Activated CD4-positive, alpha-beta T cell treated with anti-CD3 and anti-CD28 coated beads, Interleukin-2, Interleukin-6, amounts not matched to agents 100 ng/mL and 50 ng/mL, durations not matched to agents 16 hours and 8 hours (primary cell): ENCODE measurements around the gene MPP3.

Experiments used
- DNase-seq: peaks from one replicate; pipeline ENCODE4 v3.0.0-alpha.2; 2020

Gene MPP3

DNA sequence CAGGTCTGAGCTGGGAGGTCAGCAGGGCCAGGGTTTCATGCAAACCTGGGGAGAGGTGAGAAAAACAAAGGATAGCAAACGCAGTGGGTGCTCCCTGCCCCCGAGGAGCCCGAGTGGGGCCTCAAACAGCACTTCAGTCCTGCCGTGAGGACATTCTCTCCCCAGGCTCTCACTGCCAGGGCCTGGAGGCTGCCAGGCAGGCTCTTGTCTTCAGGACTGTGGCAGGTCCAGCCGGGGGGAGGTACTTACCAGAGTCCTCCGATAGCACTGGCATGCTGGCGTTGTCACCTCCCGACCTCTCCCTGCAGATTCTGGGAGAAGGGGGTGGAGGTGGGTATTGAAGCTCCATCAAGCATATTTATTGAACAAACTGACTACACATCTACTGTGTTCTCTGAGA is 1.3 kb downstream of the MPP3 start:
- DNase-seq, result no peak

DNA sequence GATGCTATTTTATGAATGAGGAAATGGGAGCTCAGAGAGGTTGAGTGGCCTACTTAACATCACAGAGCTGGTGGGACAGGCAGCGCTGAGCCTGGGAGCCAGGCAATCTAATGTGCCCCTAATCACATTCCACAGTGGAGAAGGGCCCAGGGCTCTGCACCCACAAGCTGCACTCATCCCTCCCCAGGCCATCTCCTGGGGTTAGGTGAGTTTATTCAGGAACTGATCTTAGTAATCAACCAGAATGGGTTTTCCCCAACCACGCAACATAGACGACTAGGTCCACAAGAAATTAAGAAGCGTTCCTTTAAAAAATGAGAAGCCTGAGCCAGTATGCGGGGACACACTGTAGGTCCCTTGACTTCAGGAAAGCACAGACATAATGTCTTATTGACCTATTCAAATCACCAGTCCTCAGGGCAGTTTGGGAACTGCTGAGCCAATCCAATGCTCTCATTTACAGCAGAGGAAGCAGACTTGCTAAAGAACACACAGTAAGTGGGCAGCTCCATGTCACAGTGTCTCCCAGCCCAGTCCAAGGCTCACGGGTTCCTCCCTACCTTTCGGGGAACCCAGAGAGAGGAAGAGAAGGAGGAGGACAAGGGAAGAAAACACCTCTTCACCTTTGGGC is 2.3 kb downstream of the MPP3 start:
- DNase-seq, result peak; percentile 30

DNA sequence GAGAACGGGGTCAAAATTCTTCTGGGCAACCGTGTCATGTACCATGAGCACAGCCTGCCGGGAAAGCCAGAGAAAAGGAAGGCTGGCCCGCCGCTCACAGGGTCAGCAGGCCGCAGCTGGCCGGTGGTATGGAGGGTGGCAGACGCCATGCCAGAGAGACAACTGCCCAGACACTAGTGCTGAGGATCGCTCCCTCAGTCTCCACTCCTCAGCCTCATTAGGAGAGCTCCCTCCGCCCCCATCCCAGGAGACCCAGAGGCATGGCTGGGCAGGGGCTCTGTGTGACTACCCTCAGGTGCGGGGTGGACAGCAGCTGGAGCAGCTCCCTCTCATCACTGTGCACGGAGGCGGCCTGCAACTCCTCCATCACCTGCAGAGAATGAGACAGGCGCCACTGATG is 3.2 kb downstream of the MPP3 start:
- no peak for DNase-seq

DNA sequence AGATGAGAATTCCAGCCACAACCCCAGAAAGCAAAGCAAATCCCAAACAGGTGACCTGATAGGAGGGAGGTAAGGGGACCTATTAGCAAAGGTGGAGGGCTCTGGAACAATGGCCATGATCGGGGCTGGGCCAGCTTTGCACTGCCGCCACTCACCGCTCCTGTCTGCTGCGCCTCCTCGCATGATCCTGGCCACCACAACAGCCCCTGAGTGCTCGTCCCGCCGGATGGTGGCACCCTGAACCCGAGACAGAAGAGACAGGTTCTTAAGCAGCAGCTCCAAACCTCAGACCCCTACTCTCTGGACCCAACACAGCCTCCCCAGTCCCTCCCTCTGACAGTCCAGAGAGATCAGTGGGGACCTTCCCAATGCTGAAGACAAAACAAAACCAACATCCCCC is 5.3 kb downstream of the MPP3 start:
- no peak for DNase-seq

DNA sequence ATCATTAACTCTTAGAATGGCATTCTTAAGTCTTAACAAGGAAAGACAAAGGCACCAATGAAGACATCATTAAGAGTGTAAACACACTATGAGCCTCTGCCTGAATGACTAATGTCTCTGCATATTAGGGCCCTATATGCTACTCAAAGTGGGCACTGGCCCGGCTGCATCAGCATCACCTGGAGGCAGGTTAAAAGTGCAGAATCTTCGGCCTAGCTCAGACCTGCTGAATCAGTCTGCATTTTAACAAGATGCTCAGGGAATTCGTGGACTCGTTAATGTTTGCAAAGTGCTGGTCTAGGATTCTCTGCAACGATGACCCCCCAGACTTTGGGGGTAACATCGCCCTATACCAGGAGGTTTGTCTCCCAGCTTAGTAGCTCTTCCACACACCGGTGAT is 6.7 kb downstream of the MPP3 start:
- no peak for DNase-seq

DNA sequence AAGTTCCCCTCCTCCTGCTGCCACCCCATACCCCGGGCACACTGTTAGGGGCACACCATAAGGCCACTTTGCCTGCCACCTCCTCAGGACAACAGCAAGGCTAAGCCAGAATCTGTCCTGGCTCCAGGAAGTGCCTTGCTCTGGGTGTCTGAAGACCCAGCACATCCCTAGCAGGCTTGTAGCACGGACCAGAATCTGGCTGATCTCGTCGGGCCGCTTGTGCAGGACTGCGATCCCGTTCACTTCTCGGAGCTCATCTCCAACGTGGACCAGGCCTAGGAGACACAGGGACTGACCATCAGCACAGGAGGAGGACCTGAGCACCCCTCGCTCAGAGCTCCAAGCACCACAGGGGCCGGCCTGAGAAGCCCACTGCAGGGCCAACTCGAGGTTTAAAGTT is 7.4 kb downstream of the MPP3 start:
- DNase-seq, result no peak

DNA sequence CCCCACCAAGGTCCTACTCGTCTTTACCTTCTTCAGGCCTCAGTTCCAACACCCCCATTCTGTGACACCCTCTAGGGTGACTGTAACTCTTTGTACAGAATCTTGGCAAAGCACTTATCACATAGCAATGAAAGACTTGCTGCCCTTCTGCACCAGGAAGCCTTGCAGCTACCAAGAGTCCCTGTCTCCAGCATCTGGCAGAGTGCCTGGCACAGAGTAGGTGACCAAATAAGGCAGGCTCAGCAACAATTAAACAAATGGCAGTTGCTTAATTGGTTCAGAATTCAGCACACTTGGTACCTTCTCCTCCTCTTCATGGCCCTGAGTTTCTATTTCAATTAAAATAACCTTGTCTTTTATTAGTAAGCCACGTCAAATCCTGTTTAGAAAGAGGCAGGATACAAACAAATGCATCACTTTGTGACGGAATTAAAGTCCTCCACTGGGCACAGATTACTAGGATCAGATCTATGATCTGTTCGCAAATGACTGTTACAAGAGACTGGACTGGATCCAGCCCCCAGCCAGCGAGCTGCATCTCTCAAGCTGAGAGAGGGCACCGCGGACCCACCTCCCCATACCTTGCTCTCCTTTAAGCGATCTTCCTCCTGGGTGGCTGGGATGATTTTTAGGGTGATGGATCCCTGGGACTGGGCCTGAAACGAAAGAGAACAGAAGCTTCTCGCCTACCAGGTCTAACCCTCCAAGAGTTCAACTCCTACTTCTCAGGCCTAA is 9.4 kb downstream of the MPP3 start:
- no peak for DNase-seq

DNA sequence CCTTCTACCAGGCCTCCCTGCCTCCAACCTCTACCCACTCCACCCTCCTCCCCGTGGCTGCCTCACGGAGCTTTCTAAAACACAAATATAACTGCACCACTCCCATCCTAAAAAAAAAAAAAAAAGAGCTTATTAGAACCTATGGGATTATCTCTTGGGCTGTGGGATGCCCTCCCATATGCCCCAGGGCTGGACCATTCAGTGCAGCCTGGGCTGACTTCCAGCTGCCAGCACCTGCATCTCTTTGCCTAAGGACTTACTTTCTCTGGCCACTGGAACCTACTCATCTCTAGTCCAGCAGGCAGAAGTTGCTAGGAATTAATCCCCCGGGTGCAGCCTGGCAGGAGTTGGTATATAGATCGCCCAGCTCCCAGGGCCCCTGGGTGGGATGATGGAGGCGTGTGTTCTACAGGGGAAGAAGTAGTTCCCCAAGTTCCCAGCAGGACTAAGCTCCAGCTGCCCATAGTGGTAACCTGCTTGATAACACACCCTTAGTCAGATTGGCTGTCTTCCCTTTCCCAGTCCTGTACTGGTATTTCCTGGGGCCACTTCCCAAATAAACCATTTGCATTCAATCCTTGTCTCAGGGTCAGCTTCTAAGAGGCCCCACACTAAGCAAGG is 10.3 kb downstream of the MPP3 start:
- no peak for DNase-seq

DNA sequence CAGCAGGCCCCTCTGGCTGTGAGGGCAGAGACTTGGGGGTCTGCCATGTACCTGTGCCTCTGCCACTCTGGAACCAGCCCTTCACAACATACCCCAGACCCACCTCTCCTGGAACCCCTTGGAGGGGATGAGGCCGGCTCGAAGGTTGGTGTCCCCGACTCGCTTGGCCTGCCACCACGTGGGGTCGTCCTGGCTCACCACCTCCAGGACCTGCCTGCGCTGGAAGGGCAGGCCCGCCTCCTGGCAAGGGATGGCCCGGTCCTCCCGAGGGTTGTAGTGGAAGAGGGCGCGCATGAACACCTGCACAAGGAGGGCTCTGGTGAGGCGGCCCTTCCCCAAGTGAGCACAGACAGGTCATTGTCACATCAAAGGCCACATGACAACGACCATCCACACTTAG is 12.2 kb downstream of the MPP3 start:
- DNase-seq, result no peak

DNA sequence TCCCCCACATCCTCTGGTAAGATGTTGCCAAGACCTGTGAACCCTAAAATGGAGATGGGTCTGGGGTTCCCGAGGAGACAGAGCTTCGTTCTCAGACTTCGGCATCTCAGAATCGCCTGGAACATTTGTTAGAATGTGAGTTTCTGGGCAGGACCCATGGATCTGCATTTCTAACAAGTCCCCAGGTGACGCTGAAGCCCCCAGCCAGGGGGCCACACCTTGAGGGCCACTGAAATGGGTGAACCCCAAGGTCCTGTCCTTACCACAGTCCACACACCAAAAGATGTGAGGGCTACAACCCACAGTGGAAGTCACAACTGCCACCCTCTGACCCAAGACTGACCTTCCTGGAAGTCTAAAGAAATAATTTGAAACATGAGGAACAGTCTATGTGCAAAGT is 14.0 kb downstream of the MPP3 start:
- DNase-seq, result no peak

DNA sequence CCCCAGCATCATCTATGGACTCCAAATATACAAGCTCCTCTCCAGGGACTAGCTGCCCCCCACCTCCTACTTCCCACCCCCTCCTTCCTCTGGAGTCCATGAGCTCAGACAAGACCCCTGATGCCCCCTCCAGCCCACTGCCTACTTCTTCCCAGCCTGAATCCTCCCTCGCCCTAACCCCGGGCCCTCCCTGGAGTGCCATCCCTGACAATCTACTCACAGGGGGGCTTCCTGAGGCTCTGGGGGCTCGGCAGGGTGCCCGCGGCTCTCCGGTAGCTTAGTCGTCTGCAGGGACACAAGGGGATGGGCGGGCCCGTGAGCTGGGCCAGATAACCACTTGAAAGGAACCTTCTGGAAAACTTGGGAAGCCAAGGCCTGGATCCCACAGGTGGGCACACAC is 15.1 kb downstream of the MPP3 start:
- no peak for DNase-seq

DNA sequence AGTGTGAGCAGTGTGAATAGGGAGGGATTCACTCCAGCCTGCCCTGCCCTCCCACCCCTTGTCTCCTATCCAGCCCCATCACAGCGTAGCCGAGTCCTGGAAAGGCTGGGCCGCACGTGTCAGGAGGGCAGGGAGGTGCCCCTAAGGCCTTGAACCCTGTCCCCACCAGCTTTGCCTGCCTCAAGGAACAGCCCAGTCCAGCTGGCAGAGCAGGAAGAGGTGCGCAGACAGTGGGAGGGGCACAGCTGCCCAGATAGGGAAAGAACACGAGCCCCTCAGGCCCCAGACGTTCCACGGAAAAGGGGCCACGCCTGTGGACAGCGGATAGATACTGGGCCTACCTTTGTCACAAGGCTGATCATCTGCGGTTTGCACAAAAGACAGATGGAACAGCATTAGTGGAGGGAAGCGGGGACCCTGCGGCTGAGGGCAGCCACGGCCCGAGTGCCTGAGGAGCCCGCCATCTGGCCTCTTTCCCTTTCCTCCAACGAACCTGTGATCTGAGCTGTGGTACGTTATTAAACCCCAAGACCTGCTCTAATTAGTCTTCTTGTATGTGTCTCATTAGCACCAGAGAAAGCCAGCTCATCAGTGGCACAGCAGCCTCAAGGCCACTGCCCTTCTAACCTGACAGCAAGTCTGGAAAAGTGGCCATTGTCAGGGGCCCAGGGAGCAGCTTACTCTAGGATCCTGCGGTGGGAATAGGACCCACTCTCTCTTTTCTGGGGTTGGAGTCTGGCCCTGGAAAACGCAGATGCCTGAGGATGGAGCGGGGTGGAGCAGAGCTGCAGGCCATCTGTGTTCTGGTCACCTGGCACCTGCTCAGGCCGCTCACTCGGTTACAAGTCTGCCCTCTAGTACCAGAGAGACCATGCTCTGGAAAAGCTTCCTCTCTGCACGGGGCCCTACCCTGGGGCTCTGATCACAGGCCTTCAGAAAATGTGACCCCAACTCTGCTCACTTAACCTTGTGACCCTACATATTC is 16.3 kb downstream of the MPP3 start:
- DNase-seq, result no peak

DNA sequence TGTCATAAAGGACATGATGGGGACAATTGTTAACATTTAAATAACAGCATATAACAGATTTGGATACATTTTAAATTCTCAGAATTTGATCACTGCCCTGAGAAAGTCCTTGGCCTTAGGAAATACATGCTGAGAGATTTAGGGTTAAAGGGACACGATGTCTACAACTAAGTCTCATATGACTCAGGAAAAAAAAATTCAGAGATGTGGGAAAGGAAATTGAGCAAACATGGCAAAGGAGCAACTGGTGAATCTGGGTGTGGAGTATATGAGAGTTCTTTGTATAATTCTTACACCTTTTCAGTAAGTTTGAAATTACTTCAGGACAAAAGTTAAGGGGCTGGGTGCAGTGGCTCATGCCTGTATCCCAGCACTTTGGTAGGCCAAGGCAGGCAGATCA is 18.2 kb downstream of the MPP3 start:
- DNase-seq, result no peak

DNA sequence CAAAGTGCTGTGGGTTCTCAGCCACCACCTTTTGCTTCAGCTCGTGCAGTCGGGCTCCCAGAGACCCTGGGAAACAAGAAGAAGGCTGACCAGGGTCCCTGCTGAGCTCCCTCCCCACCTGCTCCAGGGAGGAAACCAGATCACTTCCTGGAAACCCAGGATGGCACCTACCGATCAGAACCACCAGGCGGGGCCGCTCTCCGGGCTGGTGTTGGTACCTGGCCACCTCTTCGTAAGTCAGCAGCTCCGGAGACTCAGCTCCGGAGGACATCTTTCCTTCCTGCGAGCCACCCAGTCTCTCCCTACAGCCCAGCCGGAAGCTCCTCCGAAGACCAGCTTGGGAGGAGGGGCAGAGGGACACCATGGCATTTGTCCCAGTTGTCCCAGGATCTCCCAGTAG is 18.9 kb downstream of the MPP3 start:
- DNase-seq, result no peak

DNA sequence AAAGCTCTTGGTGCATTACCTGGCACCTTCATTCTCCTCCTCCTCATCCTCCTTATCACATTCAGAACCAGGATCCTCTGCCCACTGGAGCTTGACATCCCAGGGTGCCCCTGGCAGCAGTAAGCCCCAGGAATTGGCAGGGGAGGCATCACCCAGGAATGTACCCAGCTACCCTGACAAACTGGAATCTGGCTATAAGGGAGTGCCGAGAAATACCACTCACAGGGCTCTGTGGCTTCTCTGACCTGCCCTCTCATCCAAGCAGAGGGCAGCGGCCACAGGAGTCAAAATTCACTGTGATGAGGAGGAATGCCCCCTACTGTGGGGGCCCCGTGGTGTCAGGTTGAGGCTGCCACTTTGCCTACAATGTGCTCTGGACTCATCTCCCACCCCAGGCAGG is 19.6 kb downstream of the MPP3 start:
- no peak for DNase-seq

DNA sequence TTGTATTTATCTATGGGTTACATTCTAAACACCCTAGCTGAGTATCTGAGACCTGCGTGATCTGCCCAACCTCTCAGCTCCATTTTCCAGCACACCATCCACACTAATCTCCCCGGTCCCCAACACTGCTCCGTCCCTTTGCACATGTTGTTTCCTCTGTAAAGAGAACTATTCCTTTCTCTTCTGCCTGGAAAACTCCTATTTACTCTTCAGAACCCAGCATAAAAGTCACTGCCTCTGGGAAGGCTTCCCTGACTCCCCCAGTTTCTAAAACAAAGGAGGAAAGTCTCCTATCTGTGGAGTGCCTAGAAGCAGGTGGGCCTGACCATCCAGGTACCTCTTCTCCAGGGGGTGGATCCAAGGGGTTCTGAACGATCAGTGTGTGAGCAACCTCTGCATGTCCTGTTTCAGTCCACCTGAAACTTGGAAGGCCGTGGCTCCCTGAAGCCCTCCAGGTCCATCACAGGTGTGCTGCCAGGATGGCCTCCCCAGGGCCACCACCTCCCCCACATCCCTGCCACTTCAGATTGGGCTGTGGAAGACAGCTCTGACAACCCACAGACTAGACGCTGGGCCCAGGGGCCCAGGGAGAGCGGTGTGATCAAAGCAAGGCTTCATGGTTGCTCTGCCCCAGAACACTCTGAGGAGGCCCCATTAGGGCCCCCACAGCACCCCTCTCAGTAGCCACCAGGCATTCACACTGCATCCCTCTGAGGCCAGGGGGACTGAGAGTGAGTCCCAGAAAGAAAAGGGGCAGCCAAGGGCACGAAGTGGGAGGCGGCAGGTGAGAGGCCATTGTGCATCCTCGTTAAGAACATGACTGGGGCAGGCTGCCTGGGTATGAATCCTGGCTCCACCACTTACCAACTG is 20.3 kb downstream of the MPP3 start:
- DNase-seq, result no peak

DNA sequence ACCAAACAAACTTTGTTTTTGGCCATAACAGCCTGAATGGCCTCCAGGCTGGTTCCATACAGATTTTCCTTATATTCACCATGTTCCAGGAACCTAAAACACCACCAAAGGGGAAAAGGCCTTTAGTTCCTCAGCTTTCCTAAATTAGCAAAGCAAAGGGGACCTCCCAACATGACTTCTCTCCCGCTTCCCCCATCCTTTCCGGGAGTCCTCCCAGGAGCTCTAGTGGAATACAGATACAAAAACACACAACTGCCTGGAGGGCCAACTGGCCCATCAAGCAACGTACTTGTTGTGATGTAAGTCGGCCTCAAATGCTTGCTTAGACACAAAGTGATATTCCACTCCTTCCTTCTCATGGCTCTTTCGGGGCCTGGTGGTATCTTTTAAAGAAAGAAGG is 22.1 kb downstream of the MPP3 start:
- DNase-seq, result no peak

DNA sequence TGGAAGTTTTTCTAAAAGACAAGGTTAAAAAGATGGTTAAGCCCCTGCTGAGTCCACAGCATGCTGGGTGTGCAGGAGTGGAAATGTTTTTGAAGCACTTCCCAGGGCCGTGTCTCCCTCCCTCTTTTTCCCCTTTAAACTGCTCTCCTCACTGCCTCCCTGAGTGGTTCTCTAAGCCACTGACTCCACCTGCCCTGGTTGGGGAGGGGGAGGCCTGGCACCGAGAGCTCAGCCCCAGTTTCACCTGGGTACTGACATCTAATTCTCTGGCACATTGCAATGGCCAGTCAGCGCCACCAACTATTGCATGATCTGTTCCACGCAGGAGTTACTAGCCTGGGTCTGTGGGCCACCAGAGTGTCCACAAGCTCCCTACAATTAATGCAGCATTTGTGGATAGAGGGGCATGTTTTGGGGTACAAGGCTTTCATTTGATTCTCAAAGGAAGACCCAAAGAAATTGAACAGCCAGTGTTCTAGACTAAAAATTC is 22.7 kb downstream of the MPP3 start:
- no peak for DNase-seq

DNA sequence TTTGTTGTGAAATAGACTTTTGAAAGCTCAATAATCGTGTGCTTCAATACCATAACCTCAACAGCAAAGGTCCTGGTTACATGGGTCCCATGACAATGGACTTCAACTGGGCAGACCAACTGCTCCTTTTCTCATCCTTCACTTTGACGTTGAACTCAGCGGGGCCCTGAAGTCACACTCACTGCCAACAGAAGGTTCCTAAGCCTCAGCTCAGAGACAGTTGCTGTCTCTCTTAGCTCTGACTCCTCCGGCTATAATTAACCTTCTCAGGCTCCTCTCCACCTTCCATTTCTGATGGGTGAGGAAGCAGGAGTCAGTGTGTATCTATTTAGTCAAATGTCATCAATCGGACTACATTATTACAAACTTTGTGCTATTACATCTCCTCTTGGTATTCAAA is 23.8 kb downstream of the MPP3 start:
- no peak for DNase-seq

DNA sequence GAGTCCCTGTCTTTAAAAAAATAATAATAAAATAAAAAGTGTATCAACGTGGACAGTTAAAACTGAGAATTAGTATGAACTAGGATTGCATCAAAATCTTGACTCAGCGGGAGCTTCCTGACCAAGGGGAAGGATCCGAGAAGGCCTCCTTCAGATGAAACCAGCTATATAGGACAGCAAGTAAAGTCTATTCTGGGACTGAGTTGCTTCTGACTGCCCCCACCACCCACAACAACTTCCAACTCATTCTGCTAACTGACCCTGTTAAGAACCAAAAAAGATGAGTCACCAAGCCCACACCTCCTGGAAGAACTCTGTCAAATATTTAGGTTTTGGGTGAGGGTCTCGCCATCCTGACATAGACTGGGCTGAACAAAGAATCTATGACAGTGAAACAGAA is 24.9 kb downstream of the MPP3 start:
- DNase-seq, result no peak

DNA sequence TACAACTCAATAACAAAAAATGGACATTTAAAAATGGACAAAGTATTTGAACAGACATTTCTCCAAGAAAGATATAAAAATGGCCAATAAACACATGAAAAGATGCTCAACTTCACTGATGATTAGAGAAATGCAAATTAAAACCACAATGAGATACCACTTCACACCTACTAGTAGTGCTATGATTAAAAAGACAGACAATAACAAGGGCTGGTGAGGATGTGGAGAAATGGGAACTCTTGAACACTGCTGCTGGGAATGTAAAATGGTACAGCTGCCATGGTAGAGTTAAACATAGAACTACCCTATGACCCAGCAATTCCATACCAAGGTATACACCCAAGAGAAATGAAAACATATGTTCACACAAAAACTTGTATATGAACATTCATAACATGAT is 27.8 kb downstream of the MPP3 start:
- no peak for DNase-seq

DNA sequence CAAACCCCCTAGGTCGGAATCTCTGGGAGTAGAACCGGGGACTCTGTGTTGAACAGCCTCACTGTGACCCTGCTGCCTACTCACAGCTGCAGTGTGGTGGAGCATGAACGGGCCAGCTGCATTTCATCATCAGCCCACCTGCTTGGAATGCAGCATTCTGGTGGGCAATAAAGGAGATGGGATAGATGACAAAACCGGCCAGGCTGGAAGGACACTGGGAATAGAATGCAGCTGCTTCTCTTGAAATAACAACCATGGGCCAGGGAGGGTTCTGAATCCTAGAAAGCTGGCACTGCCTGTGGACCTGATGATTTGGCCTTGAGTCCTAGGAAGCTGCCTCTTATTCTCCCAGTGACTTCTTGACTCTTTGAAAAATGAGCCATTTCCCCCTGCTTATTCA is 29.2 kb downstream of the MPP3 start:
- no peak for DNase-seq
